Body of pancreas (tissue), 4 donors: Measurements from ENCODE around the gene C6orf89. TPM values are rescaled to one million over a fixed set of nuclear protein-coding genes. Genes with fewer than 3 reads are reported as not detected.

Source experiments
- ATAC-seq: fragments of 150-250 bp; one replicate; pipeline ENCODE4 v1.9.1; 2016
- DNase-seq, 4 donors: peaks; one replicate each; pipeline ENCODE4 v3.0.0-alpha.2; 2019
- H3K27ac ChIP-seq, 4 donors: fragments of 200-600 bp; sonication (generic); 1 replicate in 3 of 4; 2 replicates in 1 of 4; pipeline versions ENCODE4 v1.5.1 to v1.6.1; 2016 to 2019; ENCODE audit warnings: mild to moderate bottlenecking in 1 of 4, mixed read lengths in 1 of 4, moderate library complexity in 1 of 4
- H3K27me3 ChIP-seq, 2 donors: fragments of 200-600 bp; sonication (generic); one replicate each; pipeline ENCODE4 v1.6.0; 2016; ENCODE audit warnings: mild to moderate bottlenecking in 1 of 2
- H3K36me3 ChIP-seq, 2 donors: fragments of 200-600 bp; sonication (generic); replicated peaks in 1 of 2; 2 replicates each; pipeline ENCODE4 v1.5.1; 2016; ENCODE audit warnings: low read depth in 2 of 2; ENCODE audit not compliant: insufficient read depth in 1 of 2
- H3K4me1 ChIP-seq: fragments of 200-600 bp; sonication (generic); one replicate; pipeline ENCODE4 v1.6.0; 2016
- H3K4me3 ChIP-seq, 2 donors: fragments of 200-600 bp; sonication (generic); 1 replicate in 1 of 2; 2 replicates in 1 of 2; pipeline ENCODE4 v1.5.1; 2016 to 2019
- H3K9me3 ChIP-seq, 3 donors: fragments of 200-600 bp; sonication (generic); 1 replicate in 2 of 3; 2 replicates in 1 of 3; pipeline ENCODE4 v1.5.1; 2016
- POLR2A ChIP-seq, 3 donors: fragments of 450-650 bp; IDR thresholded peaks; one replicate each; pipeline ENCODE4 v1.6.1; 2016; ENCODE audit warnings: antibody characterized with exemption in 3 of 3, mild to moderate bottlenecking in 2 of 3
- WGBS, 2 donors: methylation state at CpG; one replicate each; pipeline ENCODE4 v1.1.5; 2017; 5-methylcytosine and 5-hydroxymethylcytosine counted together
- intact Hi-C: fragments of 100-400 bp; cut with DNase I; formaldehyde crosslinking; loops from one replicate; pipeline ENCODE4 v1.15.1; 2023
- total RNA-seq, 2 donors: library from RNA; depleted of rRNA; stranded (reverse); fragments of >200 nt; gene quantifications; one replicate each; pipeline ENCODE4 v1.1.0, GENCODE V29; 2016
- TF ChIP-seq, protein P1 (sequence below), 7 experiments: fragments of 450-650 bp in 4 of 7; fragments of 200-600 bp in 3 of 7; sonication (generic) in 3 of 7; IDR thresholded peaks; one replicate each; pipeline ENCODE4 v1.5.1; 2016 to 2019; ENCODE audit warnings: antibody characterized with exemption in 7 of 7

Gene C6orf89
- total RNA-seq, 2 donors from 2014 or later: 16.5 to 25.7 TPM

DNA sequence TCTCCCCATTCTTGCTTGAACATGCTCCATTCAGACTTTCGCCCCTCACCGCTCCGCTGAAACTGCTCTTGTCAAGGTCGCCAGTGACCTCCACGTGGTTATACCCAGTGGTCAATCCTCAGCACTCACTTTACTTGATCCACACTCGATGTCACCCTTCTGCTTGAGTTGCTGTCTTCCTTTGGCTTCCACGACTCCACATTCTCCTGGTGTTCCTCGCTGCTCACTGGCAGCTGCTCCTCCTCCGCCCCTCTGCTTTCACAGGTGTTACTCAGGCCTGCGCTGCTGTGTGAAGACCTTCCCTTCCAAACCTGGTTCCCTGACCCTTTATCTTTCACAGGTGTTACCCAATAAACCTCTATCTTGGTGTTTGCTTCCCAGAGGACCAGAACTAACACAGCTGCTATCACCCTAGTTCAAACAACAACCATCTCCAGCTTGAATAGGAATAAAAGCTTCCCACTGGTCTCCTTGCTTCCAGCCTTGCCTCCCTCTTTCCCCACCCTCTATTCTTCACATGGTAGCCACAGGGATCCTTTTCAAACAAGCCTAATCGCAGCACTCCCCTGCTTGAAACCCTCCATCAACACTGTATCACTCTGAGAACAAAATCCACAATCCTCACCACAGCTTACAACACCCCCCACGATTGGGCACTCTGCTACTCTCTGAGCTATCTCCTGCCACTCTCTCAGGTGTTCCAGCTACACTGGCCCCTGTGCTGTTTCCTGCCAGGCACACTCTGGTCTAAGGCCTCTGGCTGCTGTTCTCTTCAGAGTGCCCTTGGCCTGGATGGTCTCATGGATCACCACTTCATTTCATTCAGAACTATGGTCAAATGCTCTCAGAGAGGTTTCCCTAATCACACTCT lies 21.8 kb upstream of the C6orf89 start:
- no peaks in the 10 kb centered on the region for H3K9me3 ChIP-seq
- no peak overlapping the region for H3K4me3 ChIP-seq
- H3K27me3 ChIP-seq: no peaks in the 10 kb centered on the region
- ATAC-seq (no peak), DNase-seq (no peak)
- no peaks in the 10 kb centered on the region for H3K36me3 ChIP-seq
- intact Hi-C loops: no loop called here
- 40 to 65% methylated on average over 12 of the region's 12 CpGs for WGBS, 2 donors
- no peak overlapping the region for H3K27ac ChIP-seq
- peaks cover 10% of the 10 kb centered on the region for H3K4me1 ChIP-seq
- no peak for TF ChIP-seq POLR2A (IDR thresholded peaks at IDR 0.05)
- TF ChIP-seq, protein P1, sequence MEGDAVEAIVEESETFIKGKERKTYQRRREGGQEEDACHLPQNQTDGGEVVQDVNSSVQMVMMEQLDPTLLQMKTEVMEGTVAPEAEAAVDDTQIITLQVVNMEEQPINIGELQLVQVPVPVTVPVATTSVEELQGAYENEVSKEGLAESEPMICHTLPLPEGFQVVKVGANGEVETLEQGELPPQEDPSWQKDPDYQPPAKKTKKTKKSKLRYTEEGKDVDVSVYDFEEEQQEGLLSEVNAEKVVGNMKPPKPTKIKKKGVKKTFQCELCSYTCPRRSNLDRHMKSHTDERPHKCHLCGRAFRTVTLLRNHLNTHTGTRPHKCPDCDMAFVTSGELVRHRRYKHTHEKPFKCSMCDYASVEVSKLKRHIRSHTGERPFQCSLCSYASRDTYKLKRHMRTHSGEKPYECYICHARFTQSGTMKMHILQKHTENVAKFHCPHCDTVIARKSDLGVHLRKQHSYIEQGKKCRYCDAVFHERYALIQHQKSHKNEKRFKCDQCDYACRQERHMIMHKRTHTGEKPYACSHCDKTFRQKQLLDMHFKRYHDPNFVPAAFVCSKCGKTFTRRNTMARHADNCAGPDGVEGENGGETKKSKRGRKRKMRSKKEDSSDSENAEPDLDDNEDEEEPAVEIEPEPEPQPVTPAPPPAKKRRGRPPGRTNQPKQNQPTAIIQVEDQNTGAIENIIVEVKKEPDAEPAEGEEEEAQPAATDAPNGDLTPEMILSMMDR (IDR thresholded peaks at IDR 0.05): no peak

DNA sequence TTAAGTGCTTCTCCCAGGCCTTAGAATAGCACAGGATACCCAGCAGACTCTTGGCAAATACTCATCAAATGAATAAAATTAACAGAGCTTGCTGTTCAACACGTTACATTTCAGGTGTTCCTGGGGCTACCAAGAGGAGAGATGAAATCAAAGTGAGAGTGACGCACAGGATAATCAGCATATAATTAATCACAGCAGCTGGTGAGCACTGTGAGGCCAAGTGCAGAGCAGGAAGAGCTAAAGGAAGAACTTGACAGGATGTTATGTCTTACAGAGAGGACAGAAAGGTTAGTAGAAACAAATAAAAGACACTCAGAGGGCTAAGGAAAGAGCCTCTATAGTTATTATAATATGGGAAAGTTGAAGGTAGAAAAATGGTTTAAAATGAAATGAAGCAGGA lies 19.9 kb upstream of the C6orf89 start:
- Histone ChIP-seq H3K9me3 (no peaks in the 10 kb centered on the region), H3K27me3 (no peaks in the 10 kb centered on the region), H3K4me1 (peaks cover 8% of the 10 kb centered on the region), H3K27ac (no peak overlapping the region), H3K4me3 (no peak overlapping the region), H3K36me3 (no peaks in the 10 kb centered on the region)
- no peak for ATAC-seq
- intact Hi-C loops: no loop called here
- WGBS, 2 donors: 77 to 86% methylated on average over 2 of the region's 2 CpGs
- no peak for DNase-seq
- no peak for TF ChIP-seq POLR2A (IDR thresholded peaks at IDR 0.05)
- TF ChIP-seq, protein P1 (IDR thresholded peaks at IDR 0.05): no peak

DNA sequence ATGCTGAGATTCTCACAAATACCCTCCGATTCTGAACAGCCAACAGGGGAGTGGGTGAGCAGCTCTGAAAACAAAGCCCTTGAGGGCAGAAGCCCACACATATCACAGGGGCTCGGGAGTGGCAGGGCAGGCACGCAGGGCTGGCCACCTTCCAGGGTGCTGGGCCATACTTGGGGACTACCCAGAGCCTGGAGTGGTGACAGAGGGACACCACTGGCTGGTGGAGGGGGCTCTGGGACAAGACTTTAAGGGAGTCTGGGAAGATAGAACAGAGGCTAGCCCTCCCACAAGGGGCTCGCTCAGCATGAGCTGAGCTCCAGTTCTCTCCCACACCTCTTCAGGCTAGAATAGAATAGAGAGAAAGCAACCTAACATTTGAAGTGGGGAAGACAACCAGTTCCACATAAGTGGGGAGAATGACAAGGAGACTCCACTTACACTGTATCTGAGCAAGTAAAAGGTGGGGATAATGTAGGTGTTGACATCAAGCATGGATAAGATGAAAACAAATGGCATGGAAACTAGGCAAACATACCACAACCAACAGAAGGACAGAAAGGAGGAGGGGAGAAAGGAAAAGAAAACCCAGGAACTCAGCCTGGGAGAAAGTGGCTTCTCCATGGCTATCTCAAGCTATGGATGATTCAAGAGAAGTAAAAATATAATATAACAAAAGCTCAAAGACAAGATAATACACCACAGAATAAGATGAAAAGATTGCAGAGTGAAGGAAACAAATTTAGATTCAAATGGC lies 18.1 kb upstream of the C6orf89 start:
- no peaks in the 10 kb centered on the region for H3K9me3 ChIP-seq
- intact Hi-C loops: no loop called here
- no peaks in the 10 kb centered on the region for H3K36me3 ChIP-seq
- 61 to 74% methylated on average over 4 of the region's 4 CpGs for WGBS, 2 donors
- H3K4me1 ChIP-seq: peaks cover 8% of the 10 kb centered on the region
- H3K4me3 ChIP-seq: no peak overlapping the region
- H3K27ac ChIP-seq: no peak overlapping the region
- ATAC-seq: no peak
- no peaks in the 10 kb centered on the region for H3K27me3 ChIP-seq
- no peak for DNase-seq
- TF ChIP-seq, protein P1 (IDR thresholded peaks at IDR 0.05): no peak
- no peak for TF ChIP-seq POLR2A (IDR thresholded peaks at IDR 0.05)

DNA sequence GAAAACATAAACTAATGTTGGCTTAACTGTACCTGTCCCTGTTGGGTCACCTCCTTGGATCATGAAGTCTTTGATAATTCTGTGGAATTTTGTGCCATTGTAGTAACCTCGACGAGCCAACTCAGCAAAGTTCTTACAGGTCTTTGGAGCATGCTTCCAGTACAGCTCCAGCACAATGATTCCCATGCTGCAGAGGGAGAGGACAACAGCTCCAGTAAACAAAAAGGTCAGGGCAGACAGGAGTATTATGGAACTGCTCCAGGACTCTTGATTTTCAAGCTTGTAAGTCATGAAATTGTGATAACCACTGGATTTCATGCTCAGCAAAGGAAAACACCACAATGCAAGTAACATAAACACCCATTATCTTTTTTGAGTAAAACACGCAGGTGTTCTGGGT lies 14.1 kb upstream of the C6orf89 start:
- Histone ChIP-seq H3K4me1 (peaks cover 13% of the 10 kb centered on the region), H3K27me3 (no peaks in the 10 kb centered on the region), H3K9me3 (no peaks in the 10 kb centered on the region), H3K27ac (no peak overlapping the region), H3K36me3 (no peaks in the 10 kb centered on the region), H3K4me3 (no peak overlapping the region)
- DNase-seq (no peak), ATAC-seq (no peak)
- no peak for TF ChIP-seq POLR2A (IDR thresholded peaks at IDR 0.05)
- TF ChIP-seq, protein P1 (IDR thresholded peaks at IDR 0.05): no peak
- intact Hi-C loops: no loop called here
- 46 to 76% methylated on average over 3 of the region's 3 CpGs for WGBS, 2 donors
